HepG2 (cell line): Measurements from ENCODE around the gene TRIM36. TPM values are rescaled to one million over a fixed set of nuclear protein-coding genes. Genes with fewer than 3 reads are reported as not detected.

Experiments used
- GMEB1 ChIP-seq: sonication (generic); formaldehyde crosslinking; IDR thresholded peaks from 2 replicates; pipeline ENCODE4 v1.5.1; 2020; ENCODE audit warnings: missing genetic modification reagents, mild to moderate bottlenecking, borderline replicate concordance
- ISL2 ChIP-seq: sonication (generic); formaldehyde crosslinking; IDR thresholded peaks from 2 replicates; pipeline ENCODE4 v1.5.0; 2020; ENCODE audit warnings: missing genetic modification reagents
- MIXL1 ChIP-seq: IDR thresholded peaks from 2 replicates; pipeline ENCODE4 v1.6.1; 2016
- RAD21 ChIP-seq: fragments of 450-650 bp; formaldehyde crosslinking; IDR thresholded peaks from 2 replicates; pipeline ENCODE4 v1.5.0; 2020; ENCODE audit warnings: mild to moderate bottlenecking
- SP4 ChIP-seq: sonication (generic); formaldehyde crosslinking; IDR thresholded peaks from 2 replicates; pipeline ENCODE4 v1.8.1; 2023; ENCODE audit warnings: mild to moderate bottlenecking, missing genetic modification reagents
- STAT6 ChIP-seq: sonication (generic); formaldehyde crosslinking; IDR thresholded peaks from 2 replicates; pipeline ENCODE4 v1.4.0; 2020; ENCODE audit warnings: missing genetic modification reagents, mild to moderate bottlenecking, borderline replicate concordance
- SYNCRIP ChIP-seq: fragments of 200-400 bp; formaldehyde crosslinking; IDR thresholded peaks from 2 replicates; pipeline ENCODE4 v1.6.1; 2018; ENCODE audit warnings: mild to moderate bottlenecking, low read depth, low read length; ENCODE audit not compliant: insufficient read depth
- YEATS4 ChIP-seq: sonication (generic); formaldehyde crosslinking; IDR thresholded peaks from 2 replicates; pipeline ENCODE4 v1.4.0; 2020; ENCODE audit warnings: missing genetic modification reagents, borderline replicate concordance
- ZGPAT ChIP-seq: IDR thresholded peaks from 2 replicates; pipeline ENCODE4 v1.6.1; 2016; ENCODE audit warnings: mild to moderate bottlenecking
- ZNF280B ChIP-seq: sonication (generic); formaldehyde crosslinking; IDR thresholded peaks from 2 replicates; pipeline ENCODE4 v1.5.0; 2020; ENCODE audit warnings: missing genetic modification reagents, mild to moderate bottlenecking, borderline replicate concordance
- ZNF407 ChIP-seq: sonication (generic); formaldehyde crosslinking; IDR thresholded peaks from one replicate; pipeline ENCODE4 v1.5.1; 2020; ENCODE audit warnings: mild to moderate bottlenecking, missing genetic modification reagents; ENCODE audit errors: not compliant biosample characterization
- ZNF567 ChIP-seq: sonication (generic); formaldehyde crosslinking; IDR thresholded peaks from 2 replicates; pipeline ENCODE4 v1.8.1; 2023; ENCODE audit warnings: mild to moderate bottlenecking, missing genetic modification reagents, borderline replicate concordance
- polyA plus RNA-seq, 8 experiments: library from polyadenylated mRNA; depleted of rRNA in 3 of 8; stranded (reverse) in 7 of 8; unstranded in 1 of 8; fragments of >200 nt; fragmentation: Illumina TruSeq in 4 of 8; extraction: Trizol in 4 of 8; gene quantifications; 2 replicates each; pipeline versions ENCODE4 v1.2.1 to v1.2.3, GENCODE V29; 2011 to 2016; ENCODE audit warnings: low read depth in 4 of 8, missing spikeins in 1 of 8, mixed read lengths in 1 of 8; ENCODE audit not compliant: insufficient read depth in 1 of 8
- total RNA-seq, 5 experiments: library from RNA; depleted of rRNA; stranded (reverse); fragments of >200 nt; fragmentation: Illumina TruSeq; extraction: Trizol; gene quantifications; 2 replicates each; pipeline ENCODE4 v1.2.3, GENCODE V29; 2016; ENCODE audit warnings: low read depth in 1 of 5

Gene TRIM36
- total and polyA plus RNA-seq, 2 of the 13 experiments (the other 11 are each of a cell fraction or from before 2014, with no cell fraction given): 1.7 to 2.4 TPM

GRCh38 chr5:115169487-115170133 lies at the start of gene TRIM36 (continued):
- no peak for TF ChIP-seq ZNF407 (CRISPR knock-in tag)
- peak; percentile 34; the same call in 1 of the 2 replicates for TF ChIP-seq RAD21 (CRISPR knock-in tag)
- no peak for TF ChIP-seq YEATS4
- peak; percentile 85 for TF ChIP-seq ZNF280B
- peak; percentile 74 for TF ChIP-seq ZGPAT (CRISPR knock-in tag)
- peak; percentile 93 for TF ChIP-seq SP4
- no peak for TF ChIP-seq SYNCRIP
- TF ChIP-seq ISL2 (CRISPR knock-in tag): peak; percentile 27; the same call in 1 of the 2 replicates
- TF ChIP-seq STAT6 (CRISPR knock-in tag): no peak
- no peak for TF ChIP-seq ZNF567 (CRISPR knock-in tag)
- no peak for TF ChIP-seq MIXL1 (CRISPR knock-in tag)
- 0 out of 2 replicates have a peak, but pooled peaks have one; percentile 55 for TF ChIP-seq GMEB1 (CRISPR knock-in tag)
